Ishikawa (cell line): ENCODE results near the gene HOXA9.

Experiments
- CEBPB ChIP-seq: IDR thresholded peaks from 2 replicates; pipeline ENCODE4 v1.6.1; 2012
- CREB1 ChIP-seq: IDR thresholded peaks from 2 replicates; pipeline ENCODE4 v1.6.1; 2012; ENCODE audit warnings: low read depth
- EGR1 ChIP-seq: IDR thresholded peaks from 2 replicates; pipeline ENCODE4 v1.6.1; 2012
- EP300 ChIP-seq: IDR thresholded peaks from 2 replicates; pipeline ENCODE4 v1.6.1; 2012; ENCODE audit warnings: borderline replicate concordance
- FOXM1 ChIP-seq: IDR thresholded peaks from 2 replicates; pipeline ENCODE4 v1.6.1; 2012; ENCODE audit warnings: low read depth, borderline replicate concordance
- MAX ChIP-seq: IDR thresholded peaks from 2 replicates; pipeline ENCODE4 v1.6.1; 2012
- NFIC ChIP-seq: IDR thresholded peaks from 2 replicates; pipeline ENCODE4 v1.6.1; 2012
- RAD21 ChIP-seq: IDR thresholded peaks from 2 replicates; pipeline ENCODE4 v1.6.1; 2012; ENCODE audit warnings: low read depth
- REST ChIP-seq: IDR thresholded peaks from 2 replicates; pipeline ENCODE4 v1.6.1; 2012; ENCODE audit warnings: low read depth, mild to moderate bottlenecking
- TAF1 ChIP-seq: IDR thresholded peaks from 2 replicates; pipeline ENCODE4 v1.6.1; 2012; ENCODE audit warnings: low read depth, mild to moderate bottlenecking
- TCF12 ChIP-seq: IDR thresholded peaks from 2 replicates; pipeline ENCODE4 v1.6.1; 2012; ENCODE audit warnings: low read depth
- TEAD4 ChIP-seq: IDR thresholded peaks from 2 replicates; pipeline ENCODE4 v1.6.1; 2012
- USF1 ChIP-seq: IDR thresholded peaks from 2 replicates; pipeline ENCODE4 v1.6.1; 2012
- YY1 ChIP-seq: IDR thresholded peaks from 2 replicates; pipeline ENCODE4 v1.6.1; 2012; ENCODE audit warnings: low read depth
- ZBTB7A ChIP-seq: IDR thresholded peaks from 2 replicates; pipeline ENCODE4 v1.6.1; 2012; ENCODE audit warnings: low read depth

Gene HOXA9

GRCh38 chr7:27160546-27161213 is 4.7 kb downstream of the HOXA9 start:
- TF ChIP-seq CREB1 (no peak), TEAD4 (peak; percentile 79), RAD21 (peak; percentile 92), MAX (peak; percentile 57; the same call in 1 of the 2 replicates), ZBTB7A (no peak; the same call in 1 of the 2 replicates), TAF1 (peak; percentile 48; the same call in 1 of the 2 replicates), EGR1 (peak; percentile 70), YY1 (peak; percentile 96)

- no peak for TF ChIP-seq EP300
- TF ChIP-seq ZBTB7A = no peak
- no peak for TF ChIP-seq CREB1
- no peak for TF ChIP-seq RAD21
- no peak for TF ChIP-seq MAX
- no peak for TF ChIP-seq NFIC
Measured at GRCh38 chr7:27160145-27160545, 5.2 kb downstream of the HOXA9 start.

- no peak for TF ChIP-seq TEAD4
- no peak for TF ChIP-seq TCF12
- no peak for TF ChIP-seq ZBTB7A
- no peak for TF ChIP-seq EGR1
- no peak for TF ChIP-seq EP300
- TF ChIP-seq RAD21 = no peak
- no peak for TF ChIP-seq REST
- TF ChIP-seq NFIC = no peak
- no peak for TF ChIP-seq TAF1
- no peak for TF ChIP-seq YY1
- no peak for TF ChIP-seq FOXM1
- TF ChIP-seq CEBPB = no peak
- TF ChIP-seq MAX = no peak
- no peak for TF ChIP-seq USF1
- no peak for TF ChIP-seq CREB1
Measured at GRCh38 chr7:27159266-27160144, 5.8 kb downstream of the HOXA9 start.

- no peak for TF ChIP-seq CEBPB
- no peak for TF ChIP-seq EP300
- TF ChIP-seq ZBTB7A = no peak
- no peak for TF ChIP-seq EGR1
- TF ChIP-seq YY1 = no peak
- TF ChIP-seq FOXM1 = no peak
Measured at GRCh38 chr7:27158436-27159265, 6.7 kb downstream of the HOXA9 start.

- TF ChIP-seq RAD21 (no peak), TEAD4 (no peak), TAF1 (no peak), CEBPB (no peak), EP300 (no peak), NFIC (no peak), MAX (no peak), EGR1 (no peak)
Measured at GRCh38 chr7:27157702-27158431, 7.5 kb downstream of the HOXA9 start.

- TF ChIP-seq MAX = no peak
- TF ChIP-seq REST = no peak
- no peak for TF ChIP-seq FOXM1
- no peak for TF ChIP-seq EP300
- TF ChIP-seq NFIC = no peak
- no peak for TF ChIP-seq CREB1
Measured at GRCh38 chr7:27156916-27157701, 8.2 kb downstream of the HOXA9 start.
